OCI-LY7 (cell line): ENCODE data around the gene AMOTL2. TPM values are rescaled to one million over a fixed set of nuclear protein-coding genes. Genes with fewer than 3 reads are reported as not detected.
A peak's percentile ranks its signal among the peaks of the same experiment; 100 is the strongest.

Source experiments
- BruUV-seq: library from RNA; stranded (reverse); fragments of 400-500 nt; replicated peaks from 2 replicates; lab custom pipeline; 2021; lab: Mats Ljungman, UMichigan
- CTCF ChIA-PET: fragments of 300-600 bp; sonication (Branson Sonifier 250); formaldehyde crosslinking; loops from one replicate; lab custom pipeline; 2022; ENCODE audit warnings: antibody characterized with exemption; ENCODE audit not compliant: unreplicated experiment; lab: Charles Lee
- POLR2A ChIA-PET: fragments of 300-600 bp; sonication (Branson Sonifier 250); formaldehyde crosslinking; loops from one replicate; lab custom pipeline; 2022; ENCODE audit warnings: antibody characterized with exemption; lab: Charles Lee
- DNase-seq: peaks from one replicate; pipeline ENCODE4 v3.0.0-alpha.2; 2015; ENCODE audit warnings: low spot score
- H2AFZ ChIP-seq: fragments of 200-600 bp; sonication (generic), shearing (Covaris generic); 2 replicates; pipeline ENCODE4 v1.6.1; 2014; ENCODE audit warnings: mild to moderate bottlenecking, antibody characterized with exemption, low read length, moderate library complexity
- H3K27ac ChIP-seq: fragments of 200-600 bp; sonication (generic); 2 replicates; pipeline ENCODE4 v1.5.1; 2014; ENCODE audit warnings: mixed run types, low read depth, mild to moderate bottlenecking, moderate library complexity, low read length, inconsistent platforms; ENCODE audit not compliant: poor library complexity, severe bottlenecking
- H3K36me3 ChIP-seq: fragments of 200-600 bp; sonication (generic); 2 replicates; pipeline ENCODE4 v1.6.1; 2014; ENCODE audit warnings: mild to moderate bottlenecking, antibody characterized with exemption, low read length, moderate library complexity, mixed read lengths; ENCODE audit not compliant: insufficient read depth
- H3K4me1 ChIP-seq: fragments of 200-600 bp; sonication (generic); 2 replicates; pipeline ENCODE4 v1.5.1; 2014; ENCODE audit warnings: mild to moderate bottlenecking, low read length; ENCODE audit not compliant: insufficient read depth, poor library complexity, severe bottlenecking
- H3K4me2 ChIP-seq: fragments of 200-600 bp; sonication (generic); 2 replicates; pipeline ENCODE4 v1.6.1; 2014; ENCODE audit warnings: mild to moderate bottlenecking, low read length
- H3K4me3 ChIP-seq: fragments of 200-600 bp; sonication (generic); 2 replicates; pipeline ENCODE4 v1.5.1; 2014; ENCODE audit warnings: mild to moderate bottlenecking, low read depth, low read length; ENCODE audit not compliant: poor library complexity, severe bottlenecking
- H3K79me2 ChIP-seq: fragments of 200-600 bp; sonication (generic); 2 replicates; pipeline ENCODE4 v1.6.1; 2016; ENCODE audit warnings: low read depth, mild to moderate bottlenecking, low read length, moderate library complexity, mixed read lengths; ENCODE audit not compliant: insufficient read depth
- H3K9me2 ChIP-seq: fragments of 200-600 bp; sonication (generic); 2 replicates; pipeline ENCODE4 v1.6.1; 2016; ENCODE audit warnings: mild to moderate bottlenecking, low read length, mixed read lengths; ENCODE audit not compliant: insufficient read depth
- H3K9me3 ChIP-seq: fragments of 200-600 bp; sonication (generic); 2 replicates; pipeline ENCODE4 v1.6.1; 2014; ENCODE audit warnings: mild to moderate bottlenecking, mixed run types, low read length, mixed read lengths
- H4K20me1 ChIP-seq: fragments of 200-600 bp; sonication (generic); 2 replicates; pipeline ENCODE4 v1.6.1; 2014; ENCODE audit warnings: mild to moderate bottlenecking, antibody characterized with exemption, low read length, moderate library complexity, mixed read lengths; ENCODE audit not compliant: insufficient read depth
- CTCF ChIP-seq: fragments of 200-600 bp; sonication (generic); conservative IDR thresholded peaks from 2 replicates; pipeline ENCODE4 v1.5.1; 2014; ENCODE audit warnings: mild to moderate bottlenecking, antibody characterized with exemption, low read length, moderate library complexity, mixed read lengths
- EZH2phosphoT487 ChIP-seq: fragments of 200-600 bp; sonication (generic); IDR thresholded peaks from 2 replicates; pipeline ENCODE4 v1.6.1; 2018; ENCODE audit warnings: low read depth, borderline replicate concordance, mild to moderate bottlenecking, mixed run types, antibody characterized with exemption, low read length, moderate library complexity, mixed read lengths
- intact Hi-C: fragments of 100-400 bp; cut with micrococcal nuclease; formaldehyde crosslinking; loops from one replicate; pipeline ENCODE4 v1.10.0; 2022; ENCODE audit not compliant: unreplicated experiment
- total RNA-seq, 2 experiments: library from RNA; depleted of rRNA in 1 of 2; stranded (reverse); fragments of >200 nt in 1 of 2; shearing (Covaris generic) in 1 of 2; gene quantifications; 2 replicates each; pipeline ENCODE4 v1.2.3, GENCODE V29; 2014 to 2022

AMOTL2 gene
- total RNA-seq, 2 experiments from 2014 or later, result not detected

GRCh38 chr3:134344560-134344959 lies 29.7 kb downstream of the AMOTL2 start:
- no TSS peak for BruUV-seq
- CTCF ChIA-PET, result no interaction called here
- Histone ChIP-seq H3K79me2 (no peaks in the 10 kb centered on the region), H3K4me1 (peaks cover 12% of the 10 kb centered on the region), H3K36me3 (no peaks in the 10 kb centered on the region), H3K9me2 (no peaks in the 10 kb centered on the region), H2AFZ (no peak overlapping the region), H3K4me3 (no peak overlapping the region), H3K4me2 (no peak overlapping the region), H3K9me3 (peaks cover 11% of the 10 kb centered on the region; the same call in 1 of the 2 replicates), H3K27ac (no peak overlapping the region), H4K20me1 (no peaks in the 10 kb centered on the region)
- POLR2A ChIA-PET, result no interaction called here
- TF ChIP-seq CTCF, result no peak
- no peak for TF ChIP-seq EZH2phosphoT487
- intact Hi-C loops, result no loop called here
- peak; percentile 64 for DNase-seq

- Histone ChIP-seq H3K4me1 (peaks cover 12% of the 10 kb centered on the region), H3K79me2 (no peaks in the 10 kb centered on the region), H2AFZ (no peak overlapping the region), H3K27ac (no peak overlapping the region), H4K20me1 (no peaks in the 10 kb centered on the region), H3K36me3 (no peaks in the 10 kb centered on the region), H3K4me3 (no peak overlapping the region), H3K9me2 (no peaks in the 10 kb centered on the region), H3K9me3 (peaks cover 11% of the 10 kb centered on the region; the same call in 1 of the 2 replicates), H3K4me2 (no peak overlapping the region)
- no peak for TF ChIP-seq EZH2phosphoT487
- no peak for TF ChIP-seq CTCF
- intact Hi-C loops, result no loop called here
- CTCF ChIA-PET, result no interaction called here
- no peak for DNase-seq
- BruUV-seq, result no TSS peak
- POLR2A ChIA-PET, result no interaction called here
These were observed 32.0 kb downstream of the AMOTL2 start for GRCh38 chr3:134342259-134342658.

- ChIA-PET CTCF (no interaction called here), POLR2A (no interaction called here)
- H3K79me2 ChIP-seq, result no peaks in the 10 kb centered on the region
- TF ChIP-seq CTCF (no peak), EZH2phosphoT487 (no peak)
- no peak overlapping the region for H3K4me2 ChIP-seq
- peaks cover 12% of the 10 kb centered on the region for H3K4me1 ChIP-seq
- BruUV-seq, result no TSS peak
- H2AFZ ChIP-seq, result no peak overlapping the region
- peaks cover 3% of the 10 kb centered on the region; the same call in 1 of the 2 replicates for H3K9me3 ChIP-seq
- DNase-seq, result no peak
- H3K36me3 ChIP-seq, result no peaks in the 10 kb centered on the region
- no peaks in the 10 kb centered on the region for H4K20me1 ChIP-seq
- H3K4me3 ChIP-seq, result no peak overlapping the region
- no peak overlapping the region for H3K27ac ChIP-seq
- no peaks in the 10 kb centered on the region for H3K9me2 ChIP-seq
- intact Hi-C loops, result no loop called here
These were observed 32.9 kb downstream of the AMOTL2 start for GRCh38 chr3:134341389-134341788.
